ENCODE measurements around the gene OPN3. TPM values are rescaled to one million over a fixed set of nuclear protein-coding genes. Genes with fewer than 3 reads are reported as not detected.

The OPN3 gene
- total RNA-seq, 1 experiment from 2014 or later: 22.0 TPM

DNA sequence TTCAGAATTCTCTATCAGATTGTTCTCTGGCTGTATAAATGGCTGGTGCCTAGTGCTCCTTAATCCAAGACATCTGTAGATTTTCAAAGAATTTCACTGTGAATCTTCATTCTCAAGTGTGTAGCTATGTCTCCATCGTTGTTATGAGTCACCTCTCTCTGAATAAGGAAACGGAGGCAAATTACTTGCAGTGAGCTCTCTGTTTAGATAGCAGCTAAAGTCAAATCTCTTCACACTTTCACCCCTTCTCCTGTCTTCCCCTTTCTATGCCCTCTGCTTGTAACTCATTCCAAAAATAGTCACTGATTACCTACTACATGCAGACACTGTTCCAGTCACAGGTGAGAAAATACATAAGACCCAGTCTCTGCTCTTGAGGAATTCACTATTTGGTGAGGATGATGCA is 39.7 kb downstream of the OPN3 start:
- Mint-ChIP-seq H3K9me3 (ENCODE audit: low read depth, unreplicated experiment) (no peaks in the 10 kb centered on the region), H3K27ac (ENCODE audit: unreplicated experiment) (peak overlapping the region; percentile 34), H3K4me3 (ENCODE audit: low read depth, unreplicated experiment) (no peak overlapping the region), H3K27me3 (ENCODE audit: unreplicated experiment) (no peaks in the 10 kb centered on the region), H3K4me1 (ENCODE audit: low read depth, unreplicated experiment) (peaks cover 38% of the 10 kb centered on the region), H3K36me3 (ENCODE audit: insufficient read depth, unreplicated experiment) (no peaks in the 10 kb centered on the region)
- TF ChIP-seq, protein P1, sequence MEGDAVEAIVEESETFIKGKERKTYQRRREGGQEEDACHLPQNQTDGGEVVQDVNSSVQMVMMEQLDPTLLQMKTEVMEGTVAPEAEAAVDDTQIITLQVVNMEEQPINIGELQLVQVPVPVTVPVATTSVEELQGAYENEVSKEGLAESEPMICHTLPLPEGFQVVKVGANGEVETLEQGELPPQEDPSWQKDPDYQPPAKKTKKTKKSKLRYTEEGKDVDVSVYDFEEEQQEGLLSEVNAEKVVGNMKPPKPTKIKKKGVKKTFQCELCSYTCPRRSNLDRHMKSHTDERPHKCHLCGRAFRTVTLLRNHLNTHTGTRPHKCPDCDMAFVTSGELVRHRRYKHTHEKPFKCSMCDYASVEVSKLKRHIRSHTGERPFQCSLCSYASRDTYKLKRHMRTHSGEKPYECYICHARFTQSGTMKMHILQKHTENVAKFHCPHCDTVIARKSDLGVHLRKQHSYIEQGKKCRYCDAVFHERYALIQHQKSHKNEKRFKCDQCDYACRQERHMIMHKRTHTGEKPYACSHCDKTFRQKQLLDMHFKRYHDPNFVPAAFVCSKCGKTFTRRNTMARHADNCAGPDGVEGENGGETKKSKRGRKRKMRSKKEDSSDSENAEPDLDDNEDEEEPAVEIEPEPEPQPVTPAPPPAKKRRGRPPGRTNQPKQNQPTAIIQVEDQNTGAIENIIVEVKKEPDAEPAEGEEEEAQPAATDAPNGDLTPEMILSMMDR (IDR thresholded peaks at IDR 0.05; ENCODE audit: unreplicated experiment): no peak
- intact Hi-C loops (cut with micrococcal nuclease; ENCODE audit: unreplicated experiment): no loop called here
- DNase-seq: no peak
- CTCF ChIA-PET: interaction anchor here (0.7 to 1.1 kb wide), 2 partner anchors 10 to 27 kb away, joined by 3 read pairs; no protein-coding TSS in a partner anchor
- no TSS peak for BruUV-seq (replicated peaks)

DNA sequence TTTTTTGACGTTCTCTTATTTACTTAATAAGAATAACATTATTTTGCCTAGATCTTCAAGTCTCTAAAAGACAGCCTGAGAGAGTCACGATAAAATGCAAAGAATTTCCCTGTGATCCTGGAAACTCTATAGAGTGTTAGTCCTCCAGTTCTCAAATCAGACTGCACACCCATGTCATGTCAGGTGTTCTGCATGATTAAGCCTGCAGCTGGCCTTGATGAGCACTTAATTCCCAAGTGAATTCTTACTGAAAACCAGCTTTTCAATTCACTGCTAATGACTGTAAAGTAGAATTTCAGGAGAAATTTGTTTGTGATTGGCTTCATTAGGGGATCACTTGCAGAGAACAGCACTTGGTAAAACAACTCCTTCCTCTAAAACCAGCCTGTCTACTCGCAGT is 41.9 kb downstream of the OPN3 start:
- H3K27me3 Mint-ChIP-seq (ENCODE audit: unreplicated experiment): no peaks in the 10 kb centered on the region

DNA sequence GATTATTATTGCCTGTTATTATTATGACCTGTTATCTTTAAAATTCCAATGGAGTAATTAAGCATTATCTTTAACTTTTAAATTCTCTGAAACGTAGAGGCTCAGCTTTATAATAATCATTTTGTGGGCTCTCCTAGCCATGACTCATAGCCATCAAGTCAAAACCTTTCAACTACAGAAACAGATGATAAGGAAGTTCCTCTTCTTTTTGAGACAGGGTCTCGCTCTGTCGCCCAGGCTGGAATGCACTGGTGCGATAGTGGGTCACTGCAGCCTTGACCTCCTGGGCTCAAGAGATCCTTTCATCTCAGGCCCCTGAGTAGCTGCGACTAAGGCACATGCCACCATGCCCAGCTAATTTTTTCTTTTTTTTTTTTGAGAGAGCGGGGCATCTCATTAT is 43.5 kb downstream of the OPN3 start:
- peaks cover 29% of the 10 kb centered on the region for H3K4me1 Mint-ChIP-seq (ENCODE audit: low read depth, unreplicated experiment)
- CTCF ChIA-PET: no interaction called here
- no TSS peak for BruUV-seq (replicated peaks)
- TF ChIP-seq, protein P1 (IDR thresholded peaks at IDR 0.05; ENCODE audit: unreplicated experiment): no peak
- H3K4me3 Mint-ChIP-seq (ENCODE audit: low read depth, unreplicated experiment): no peak overlapping the region
- intact Hi-C loops (cut with micrococcal nuclease; ENCODE audit: unreplicated experiment): no loop called here
- no peaks in the 10 kb centered on the region for H3K27me3 Mint-ChIP-seq (ENCODE audit: unreplicated experiment)
- H3K27ac Mint-ChIP-seq (ENCODE audit: unreplicated experiment): no peak overlapping the region
- no peaks in the 10 kb centered on the region for H3K36me3 Mint-ChIP-seq (ENCODE audit: insufficient read depth, unreplicated experiment)
- H3K9me3 Mint-ChIP-seq (ENCODE audit: low read depth, unreplicated experiment): no peaks in the 10 kb centered on the region
- no peak for DNase-seq

More for the DNA sequence above, 41.9 kb downstream of the OPN3 start:
- H3K36me3 Mint-ChIP-seq (ENCODE audit: insufficient read depth, unreplicated experiment): no peaks in the 10 kb centered on the region
- H3K9me3 Mint-ChIP-seq (ENCODE audit: low read depth, unreplicated experiment): no peaks in the 10 kb centered on the region
- BruUV-seq (replicated peaks): no TSS peak
- CTCF ChIA-PET: interaction anchor here (0.6 kb wide), 1 partner anchor 981 kb away, joined by 4 read pairs; no protein-coding TSS in a partner anchor
- TF ChIP-seq, protein P1 (IDR thresholded peaks at IDR 0.05; ENCODE audit: unreplicated experiment): no peak
- no peak for DNase-seq
- H3K4me1 Mint-ChIP-seq (ENCODE audit: low read depth, unreplicated experiment): peaks cover 22% of the 10 kb centered on the region
- H3K27ac Mint-ChIP-seq (ENCODE audit: unreplicated experiment): no peak overlapping the region
- intact Hi-C loops (cut with micrococcal nuclease; ENCODE audit: unreplicated experiment): no loop called here
- no peak overlapping the region for H3K4me3 Mint-ChIP-seq (ENCODE audit: low read depth, unreplicated experiment)

DNA sequence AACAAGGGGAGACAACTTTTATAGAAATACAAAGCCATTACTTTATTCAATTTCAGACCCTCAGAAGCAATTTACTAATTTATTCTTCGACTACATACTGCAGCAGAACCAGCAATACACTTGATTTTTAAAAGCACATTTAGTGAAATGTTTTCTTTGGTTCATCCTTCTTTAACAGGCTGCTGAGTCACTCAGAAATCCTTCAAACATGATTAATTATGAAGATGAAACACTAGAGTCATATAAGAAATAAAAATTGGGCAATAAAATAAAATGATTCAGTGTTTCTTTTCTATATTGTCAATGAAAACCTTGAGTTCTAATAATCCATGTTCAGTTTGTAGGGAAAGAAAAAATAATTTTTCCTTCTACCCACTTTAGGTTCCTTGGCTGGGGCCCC is 47.0 kb downstream of the OPN3 start:
- no peak overlapping the region for H3K4me3 Mint-ChIP-seq (ENCODE audit: low read depth, unreplicated experiment)
- peaks cover 31% of the 10 kb centered on the region for H3K4me1 Mint-ChIP-seq (ENCODE audit: low read depth, unreplicated experiment)
- no TSS peak for BruUV-seq (replicated peaks)
- H3K27ac Mint-ChIP-seq (ENCODE audit: unreplicated experiment): no peak overlapping the region
- H3K27me3 Mint-ChIP-seq (ENCODE audit: unreplicated experiment): no peaks in the 10 kb centered on the region
- H3K36me3 Mint-ChIP-seq (ENCODE audit: insufficient read depth, unreplicated experiment): no peaks in the 10 kb centered on the region
- DNase-seq: no peak
- CTCF ChIA-PET: no interaction called here
- no peaks in the 10 kb centered on the region for H3K9me3 Mint-ChIP-seq (ENCODE audit: low read depth, unreplicated experiment)
- intact Hi-C loops (cut with micrococcal nuclease; ENCODE audit: unreplicated experiment): no loop called here
- TF ChIP-seq, protein P1 (IDR thresholded peaks at IDR 0.05; ENCODE audit: unreplicated experiment): no peak
